Activated CD8-positive, alpha-beta memory T cell treated with anti-CD3 and anti-CD28 coated beads, Interleukin-2, amount 50 U/mL, for 24 hours (primary cell): Measurements from ENCODE around the gene IVNS1ABP.
"Not testable (repeated sequence)": the region's sequence is repeated elsewhere in the genome, so short reads cannot be mapped to it uniquely, and the experiment has no call there.

Source experiments
- DNase-seq: peaks from one replicate; pipeline ENCODE4 v3.0.0-alpha.2; 2020; ENCODE audit errors: extremely low read depth

The IVNS1ABP gene

DNA sequence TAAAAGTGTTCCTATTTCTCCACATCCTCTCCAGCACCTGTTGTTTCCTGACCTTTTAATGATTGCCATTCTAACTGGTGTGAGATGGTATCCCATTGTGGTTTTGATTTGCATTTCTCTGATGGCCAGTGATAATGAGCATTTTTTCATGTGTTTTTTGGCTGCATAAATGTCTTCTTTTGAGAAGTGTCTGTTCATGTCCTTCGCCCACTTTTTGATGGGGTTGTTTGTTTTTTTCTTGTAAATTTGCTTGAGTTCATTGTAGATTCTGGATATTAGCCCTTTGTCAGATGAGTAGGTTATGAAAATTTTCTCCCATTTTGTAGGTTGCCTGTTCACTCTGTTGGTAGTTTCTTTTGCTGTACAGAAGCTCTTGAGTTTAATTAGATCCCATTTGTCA, 64.6 kb downstream of the IVNS1ABP start:
- not testable (repeated sequence) for DNase-seq

DNA sequence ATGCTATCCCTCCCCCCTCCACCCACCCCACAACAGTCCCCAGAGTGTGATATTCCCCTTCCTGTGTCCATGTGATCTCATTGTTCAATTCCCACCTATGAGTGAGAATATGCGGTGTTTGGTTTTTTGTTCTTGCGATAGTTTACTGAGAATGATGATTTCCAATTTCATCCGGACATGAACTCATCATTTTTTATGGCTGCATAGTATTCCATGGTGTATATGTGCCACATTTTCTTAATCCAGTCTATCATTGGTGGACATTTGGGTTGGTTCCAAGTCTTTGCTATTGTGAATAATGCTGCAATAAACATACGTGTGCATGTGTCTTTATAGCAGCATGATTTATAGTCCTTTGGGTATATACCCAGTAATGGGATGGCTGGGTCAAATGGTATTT, 65.1 kb downstream of the IVNS1ABP start:
- not testable (repeated sequence) for DNase-seq

DNA sequence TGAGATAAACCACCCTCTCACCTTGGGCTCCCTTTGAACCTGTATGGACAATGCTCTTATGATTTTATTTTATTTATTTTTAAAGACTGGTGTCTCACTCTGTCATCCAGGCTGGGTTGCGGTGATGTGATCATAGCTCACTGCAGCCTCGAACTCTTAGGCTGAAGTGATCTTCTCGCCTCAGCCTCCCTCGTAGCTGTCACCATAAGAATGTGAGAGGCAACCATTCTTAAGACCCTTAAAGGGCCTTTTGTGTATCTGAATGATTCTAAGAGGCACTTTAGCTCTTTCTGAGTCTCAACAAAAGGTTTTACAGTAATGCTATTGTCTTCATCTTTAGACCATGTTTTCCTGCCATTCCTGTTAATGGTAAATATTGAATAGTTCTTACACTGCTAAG, 67.0 kb downstream of the IVNS1ABP start:
- DNase-seq: no peak

DNA sequence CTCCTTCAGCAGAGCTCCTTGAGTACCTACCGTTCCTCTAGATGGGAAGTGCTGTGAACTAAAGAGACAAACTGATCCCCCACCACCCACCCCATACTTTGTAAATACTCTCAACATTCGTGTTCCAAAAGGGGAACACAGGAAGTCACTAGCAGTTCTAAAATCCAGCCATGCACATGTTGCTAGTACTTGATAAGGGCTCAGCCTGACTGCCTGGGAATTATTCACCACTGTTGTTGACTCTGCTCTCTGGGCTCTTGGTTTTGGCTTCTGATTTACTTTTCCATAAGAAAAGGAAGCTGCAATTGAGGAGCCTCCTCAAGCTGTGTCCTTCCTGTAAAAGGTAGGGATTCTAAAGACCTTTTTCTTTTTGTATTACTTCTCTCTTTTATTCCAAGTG, 67.5 kb downstream of the IVNS1ABP start:
- DNase-seq: no peak
